BE2C (cell line): ENCODE results near the gene IGFLR1.

Source experiments
- DNase-seq: peaks from one replicate; pipeline ENCODE4 v3.0.0-alpha.2; 2020
- H3K27me3 ChIP-seq: fragments of 250-450 bp; sonication (Bioruptor Pico); 2 replicates; pipeline ENCODE4 v1.5.1; 2020; ENCODE audit warnings: mild to moderate bottlenecking
- H3K36me3 ChIP-seq: fragments of 250-450 bp; sonication (Bioruptor Pico); 2 replicates; pipeline ENCODE4 v1.5.1; 2020; ENCODE audit warnings: mild to moderate bottlenecking
- H3K4me1 ChIP-seq: fragments of 250-450 bp; sonication (Bioruptor Pico); 2 replicates; pipeline ENCODE4 v1.5.1; 2020
- H3K4me3 ChIP-seq: 2 replicates; pipeline ENCODE4 v1.5.1; 2011; ENCODE audit warnings: low read depth, low read length
- H3K9me3 ChIP-seq: fragments of 250-450 bp; sonication (Bioruptor Pico); 2 replicates; pipeline ENCODE4 v1.5.1; 2020
- CTCF ChIP-seq: IDR thresholded peaks from 2 replicates; pipeline ENCODE4 v1.5.1; 2012; ENCODE audit warnings: mild to moderate bottlenecking, low read depth, low read length

IGFLR1 gene

GRCh38 chr19:35788205-35788960 lies 46.1 kb upstream of the IGFLR1 start:
- no peak for TF ChIP-seq CTCF
- Histone ChIP-seq H3K9me3 (no peaks in the 10 kb centered on the region), H3K4me3 (no peak overlapping the region), H3K27me3 (no peaks in the 10 kb centered on the region), H3K4me1 (no peaks in the 10 kb centered on the region), H3K36me3 (no peaks in the 10 kb centered on the region)
- no peak for DNase-seq

- DNase-seq = no peak
Observed at GRCh38 chr19:35787227-35787799, 45.1 kb upstream of the IGFLR1 start.

DNA sequence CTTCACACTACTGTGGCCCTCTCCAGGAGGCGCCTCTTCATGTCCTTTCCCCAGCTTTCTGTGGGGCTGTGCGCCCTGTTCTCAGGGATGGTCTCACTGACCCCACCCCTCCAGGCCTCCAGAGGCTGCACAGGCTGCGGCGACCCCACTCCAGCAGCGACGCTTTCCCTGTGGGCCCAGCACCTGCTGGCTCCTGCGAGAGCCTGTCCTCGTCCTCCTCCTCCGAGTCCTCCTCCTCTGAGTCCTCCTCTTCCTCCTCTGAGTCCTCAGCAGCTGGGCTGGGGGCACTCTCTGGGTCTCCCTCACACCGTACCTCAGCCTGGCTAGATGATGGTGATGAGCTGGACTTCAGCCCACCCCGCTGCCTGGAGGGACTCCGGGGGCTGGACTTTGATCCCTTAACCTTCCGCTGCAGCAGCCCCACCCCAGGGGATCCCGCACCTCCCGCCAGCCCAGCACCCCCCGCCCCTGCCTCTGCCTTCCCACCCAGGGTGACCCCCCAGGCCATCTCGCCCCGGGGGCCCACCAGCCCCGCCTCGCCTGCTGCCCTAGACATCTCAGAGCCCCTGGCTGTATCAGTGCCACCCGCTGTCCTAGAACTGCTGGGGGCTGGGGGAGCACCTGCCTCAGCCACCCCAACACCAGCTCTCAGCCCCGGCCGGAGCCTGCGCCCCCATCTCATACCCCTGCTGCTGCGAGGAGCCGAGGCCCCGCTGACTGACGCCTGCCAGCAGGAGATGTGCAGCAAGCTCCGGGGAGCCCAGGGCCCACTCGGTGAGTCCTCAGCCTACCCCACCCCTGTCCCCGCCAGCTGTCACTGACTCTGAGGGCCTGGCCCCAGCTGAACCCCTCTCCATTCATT lies 44.3 kb upstream of the IGFLR1 start:
- Histone ChIP-seq H3K4me1 (no peaks in the 10 kb centered on the region), H3K36me3 (peaks cover 5% of the 10 kb centered on the region; the same call in 1 of the 2 replicates), H3K9me3 (no peaks in the 10 kb centered on the region), H3K4me3 (no peak overlapping the region), H3K27me3 (no peaks in the 10 kb centered on the region)
- DNase-seq = no peak
- no peak for TF ChIP-seq CTCF

More at GRCh38 chr19:35787227-35787799, 45.1 kb upstream of the IGFLR1 start:
- no peak for TF ChIP-seq CTCF
- no peaks in the 10 kb centered on the region for H3K9me3 ChIP-seq
- no peaks in the 10 kb centered on the region for H3K27me3 ChIP-seq
- H3K36me3 ChIP-seq = peaks cover 2% of the 10 kb centered on the region; the same call in 1 of the 2 replicates
- no peaks in the 10 kb centered on the region for H3K4me1 ChIP-seq
- H3K4me3 ChIP-seq = no peak overlapping the region

- Histone ChIP-seq H3K27me3 (no peaks in the 10 kb centered on the region), H3K4me3 (no peak overlapping the region), H3K36me3 (peaks cover 5% of the 10 kb centered on the region; the same call in 1 of the 2 replicates), H3K4me1 (no peaks in the 10 kb centered on the region), H3K9me3 (no peaks in the 10 kb centered on the region)
- no peak for TF ChIP-seq CTCF
- DNase-seq = no peak
Observed at GRCh38 chr19:35785339-35785627, 43.0 kb upstream of the IGFLR1 start.

- TF ChIP-seq CTCF = no peak
- Histone ChIP-seq H3K4me1 (no peaks in the 10 kb centered on the region), H3K9me3 (no peaks in the 10 kb centered on the region), H3K36me3 (peaks cover 5% of the 10 kb centered on the region; the same call in 1 of the 2 replicates), H3K4me3 (no peak overlapping the region), H3K27me3 (no peaks in the 10 kb centered on the region)
- DNase-seq = no peak
Observed at GRCh38 chr19:35784503-35785338, 42.5 kb upstream of the IGFLR1 start.
